SK-N-SH treated with all-trans-retinoic acid at 6 μM for 48 hours (cell line): ENCODE results near the gene GPR137B.

ENCODE experiments used
- ATAC-seq: fragments of 200-7000 bp; cut with Tn5 transposase; 3 replicates; pipeline ENCODE4 v1.9.1; 2020; ENCODE audit warnings: mild to moderate bottlenecking, moderate library complexity
- BACH2 ChIP-seq: fragments of 250-450 bp; sonication (Bioruptor Pico); IDR thresholded peaks from 2 replicates; pipeline ENCODE4 v1.9.0; 2021; ENCODE audit warnings: mild to moderate bottlenecking, borderline replicate concordance
- CSDC2 ChIP-seq: fragments of 250-450 bp; sonication (Bioruptor Pico); IDR thresholded peaks from 2 replicates; pipeline ENCODE4 v1.5.0; 2020; ENCODE audit warnings: mild to moderate bottlenecking, moderate library complexity
- ESRRG ChIP-seq: fragments of 250-450 bp; sonication (Bioruptor Pico); IDR thresholded peaks from 2 replicates; pipeline ENCODE4 v1.6.1; 2021; ENCODE audit warnings: mild to moderate bottlenecking
- GLIS3 ChIP-seq: fragments of 250-450 bp; sonication (Bioruptor Pico); IDR thresholded peaks from 2 replicates; pipeline ENCODE4 v1.5.0; 2020; ENCODE audit warnings: mild to moderate bottlenecking, moderate library complexity
- PPARA ChIP-seq: fragments of 250-450 bp; sonication (Bioruptor Pico); IDR thresholded peaks from 2 replicates; pipeline ENCODE4 v1.5.0; 2020; ENCODE audit warnings: mild to moderate bottlenecking, borderline replicate concordance
- RARB ChIP-seq: fragments of 250-450 bp; sonication (Bioruptor Pico); IDR thresholded peaks from 2 replicates; pipeline ENCODE4 v1.8.0; 2021; ENCODE audit warnings: mild to moderate bottlenecking, moderate library complexity
- SNAI2 ChIP-seq: fragments of 250-450 bp; sonication (Bioruptor Pico); IDR thresholded peaks from 2 replicates; pipeline ENCODE4 v1.5.0; 2020; ENCODE audit warnings: mild to moderate bottlenecking, moderate library complexity
- TCF4 ChIP-seq: fragments of 250-450 bp; sonication (Bioruptor Pico); IDR thresholded peaks from 2 replicates; pipeline ENCODE4 v1.8.0; 2021; ENCODE audit warnings: mild to moderate bottlenecking, moderate library complexity, borderline replicate concordance
- TOX ChIP-seq: fragments of 250-450 bp; sonication (Bioruptor Pico); IDR thresholded peaks from 2 replicates; pipeline ENCODE4 v1.8.0; 2021; ENCODE audit warnings: mild to moderate bottlenecking, moderate library complexity, borderline replicate concordance
- ZC3H10 ChIP-seq: fragments of 250-450 bp; sonication (Bioruptor Pico); IDR thresholded peaks from 2 replicates; pipeline ENCODE4 v1.5.1; 2021; ENCODE audit warnings: mild to moderate bottlenecking, moderate library complexity
- ZFP3 ChIP-seq: fragments of 250-450 bp; sonication (Bioruptor Pico); IDR thresholded peaks from 2 replicates; pipeline ENCODE4 v1.5.0; 2020; ENCODE audit warnings: mild to moderate bottlenecking, moderate library complexity
- ZFP30 ChIP-seq: fragments of 450-650 bp; formaldehyde crosslinking; IDR thresholded peaks from 2 replicates; pipeline ENCODE4 v1.5.0; 2022; ENCODE audit warnings: mild to moderate bottlenecking, moderate library complexity
- ZNF565 ChIP-seq: fragments of 450-650 bp; formaldehyde crosslinking; conservative IDR thresholded peaks from 2 replicates; pipeline ENCODE4 v1.5.0; 2020; ENCODE audit warnings: low read depth, mild to moderate bottlenecking, moderate library complexity
- TF ChIP-seq, protein P1 (sequence below): fragments of 250-450 bp; sonication (Bioruptor Pico); IDR thresholded peaks from 2 replicates; pipeline ENCODE4 v1.8.0; 2021; ENCODE audit warnings: low read depth, mild to moderate bottlenecking, moderate library complexity, borderline replicate concordance
- TF ChIP-seq, protein P2 (sequence below): fragments of 250-450 bp; sonication (Bioruptor Pico); IDR thresholded peaks from 2 replicates; pipeline ENCODE4 v1.5.1; 2021; ENCODE audit warnings: mild to moderate bottlenecking, moderate library complexity
- TF ChIP-seq, protein P3 (sequence below): fragments of 250-450 bp; sonication (Bioruptor Pico); IDR thresholded peaks from 2 replicates; pipeline ENCODE4 v1.8.0; 2020; ENCODE audit warnings: mild to moderate bottlenecking, moderate library complexity, borderline replicate concordance
- TF ChIP-seq, protein P4 (sequence below): fragments of 250-450 bp; sonication (Bioruptor Pico); IDR thresholded peaks from 2 replicates; pipeline ENCODE4 v1.5.0; 2020; ENCODE audit warnings: mild to moderate bottlenecking, moderate library complexity

The GPR137B gene

DNA sequence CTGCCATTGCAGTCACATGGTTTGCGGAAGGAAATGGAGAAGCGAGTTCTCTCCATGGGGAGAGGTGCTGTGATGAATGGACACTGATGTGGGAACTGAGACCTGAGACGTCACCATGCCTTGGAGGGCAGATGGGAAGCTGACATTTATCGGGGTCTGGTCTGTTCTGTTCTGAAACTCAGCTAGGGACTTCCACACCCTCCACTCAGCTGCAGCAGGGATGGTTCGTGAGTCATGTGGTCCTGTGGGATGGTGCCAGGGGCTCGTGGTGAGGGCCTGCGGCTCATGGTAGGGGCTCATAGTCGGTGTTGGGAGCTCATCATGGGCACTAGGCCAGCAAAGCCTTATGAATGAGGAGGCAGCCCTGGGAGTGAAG is 6.1 kb downstream of the GPR137B start:
- ATAC-seq: no peak
- TF ChIP-seq TCF4 (CRISPR knock-in tag): no peak

DNA sequence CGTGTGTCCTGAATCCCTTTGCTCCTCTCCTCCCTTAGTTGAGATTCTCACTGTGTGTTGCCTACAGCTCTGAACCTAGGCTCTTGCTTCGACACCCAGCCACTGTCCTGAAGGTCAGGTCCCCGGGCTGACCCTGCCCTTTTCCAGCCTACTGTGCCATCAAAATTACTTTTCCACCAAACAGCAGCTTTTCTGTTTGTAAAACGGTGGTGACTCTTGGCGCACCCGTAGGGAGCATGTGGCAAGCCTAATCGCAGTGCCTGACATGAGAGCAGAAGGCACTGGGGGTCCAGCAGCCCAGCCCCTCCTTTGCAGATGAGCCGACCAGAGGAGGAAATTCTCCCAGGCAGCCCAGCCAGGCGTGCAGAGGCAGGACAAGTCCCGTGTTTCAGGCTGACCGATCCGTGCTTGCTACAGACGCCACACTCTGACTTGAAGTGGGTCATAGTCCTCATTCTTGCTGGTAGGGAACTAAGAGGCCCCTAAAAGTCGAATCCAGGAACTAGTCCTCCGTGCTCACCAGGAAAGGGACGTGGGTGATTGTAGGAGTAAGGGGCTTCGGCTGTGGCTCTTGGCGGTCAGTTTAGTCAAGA is 6.8 kb downstream of the GPR137B start:
- TF ChIP-seq ZFP30 (CRISPR knock-in tag) (no peak), TOX (CRISPR knock-in tag) (no peak), ZNF565 (CRISPR knock-in tag) (no peak), CSDC2 (CRISPR knock-in tag) (no peak), ZFP3 (no peak), ESRRG (CRISPR knock-in tag) (no peak), ZC3H10 (CRISPR knock-in tag) (no peak)
- TF ChIP-seq, protein P1, sequence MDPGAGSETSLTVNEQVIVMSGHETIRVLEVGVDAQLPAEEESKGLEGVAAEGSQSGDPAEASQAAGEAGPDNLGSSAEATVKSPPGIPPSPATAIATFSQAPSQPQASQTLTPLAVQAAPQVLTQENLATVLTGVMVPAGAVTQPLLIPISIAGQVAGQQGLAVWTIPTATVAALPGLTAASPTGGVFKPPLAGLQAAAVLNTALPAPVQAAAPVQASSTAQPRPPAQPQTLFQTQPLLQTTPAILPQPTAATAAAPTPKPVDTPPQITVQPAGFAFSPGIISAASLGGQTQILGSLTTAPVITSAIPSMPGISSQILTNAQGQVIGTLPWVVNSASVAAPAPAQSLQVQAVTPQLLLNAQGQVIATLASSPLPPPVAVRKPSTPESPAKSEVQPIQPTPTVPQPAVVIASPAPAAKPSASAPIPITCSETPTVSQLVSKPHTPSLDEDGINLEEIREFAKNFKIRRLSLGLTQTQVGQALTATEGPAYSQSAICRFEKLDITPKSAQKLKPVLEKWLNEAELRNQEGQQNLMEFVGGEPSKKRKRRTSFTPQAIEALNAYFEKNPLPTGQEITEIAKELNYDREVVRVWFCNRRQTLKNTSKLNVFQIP (CRISPR knock-in tag): no peak
- TF ChIP-seq, protein P2, sequence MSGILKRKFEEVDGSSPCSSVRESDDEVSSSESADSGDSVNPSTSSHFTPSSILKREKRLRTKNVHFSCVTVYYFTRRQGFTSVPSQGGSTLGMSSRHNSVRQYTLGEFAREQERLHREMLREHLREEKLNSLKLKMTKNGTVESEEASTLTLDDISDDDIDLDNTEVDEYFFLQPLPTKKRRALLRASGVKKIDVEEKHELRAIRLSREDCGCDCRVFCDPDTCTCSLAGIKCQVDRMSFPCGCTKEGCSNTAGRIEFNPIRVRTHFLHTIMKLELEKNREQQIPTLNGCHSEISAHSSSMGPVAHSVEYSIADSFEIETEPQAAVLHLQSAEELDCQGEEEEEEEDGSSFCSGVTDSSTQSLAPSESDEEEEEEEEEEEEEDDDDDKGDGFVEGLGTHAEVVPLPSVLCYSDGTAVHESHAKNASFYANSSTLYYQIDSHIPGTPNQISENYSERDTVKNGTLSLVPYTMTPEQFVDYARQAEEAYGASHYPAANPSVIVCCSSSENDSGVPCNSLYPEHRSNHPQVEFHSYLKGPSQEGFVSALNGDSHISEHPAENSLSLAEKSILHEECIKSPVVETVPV (CRISPR knock-in tag): no peak
- TF ChIP-seq, all 23 proteins: peak for 0
- no peak for ATAC-seq

DNA sequence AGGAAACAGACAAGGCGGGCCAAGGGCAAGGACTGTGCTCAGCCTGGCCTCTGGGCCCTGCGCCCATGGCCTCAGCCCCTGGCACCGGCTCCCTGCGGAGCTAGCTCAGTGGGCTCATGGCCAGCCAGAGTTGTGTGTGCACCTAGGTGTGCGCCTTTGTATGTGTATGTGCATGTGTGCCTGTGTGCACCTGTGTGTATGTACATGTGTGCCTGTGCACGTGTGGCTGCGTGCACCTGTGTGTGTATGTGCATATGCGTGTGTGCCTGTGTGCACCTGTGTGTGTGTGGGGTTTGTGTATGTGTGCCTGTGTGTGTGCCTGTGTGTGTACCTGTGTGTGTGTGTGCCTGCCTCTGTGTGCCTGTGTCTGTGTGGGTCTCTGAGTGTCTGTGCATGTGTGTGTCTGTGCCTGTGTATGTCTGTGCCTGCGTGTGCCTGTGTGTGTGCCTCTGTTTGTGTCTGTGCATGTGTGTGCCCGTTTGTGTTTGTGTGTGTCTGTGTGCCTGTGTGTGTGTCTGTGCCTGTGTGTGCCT is 7.4 kb downstream of the GPR137B start:
- TF ChIP-seq ZNF565 (CRISPR knock-in tag) (no peak), ZFP30 (CRISPR knock-in tag) (no peak), ZFP3 (no peak), RARB (CRISPR knock-in tag) (no peak), PPARA (CRISPR knock-in tag) (no peak), BACH2 (no peak), GLIS3 (CRISPR knock-in tag) (no peak)
- TF ChIP-seq, protein P3, sequence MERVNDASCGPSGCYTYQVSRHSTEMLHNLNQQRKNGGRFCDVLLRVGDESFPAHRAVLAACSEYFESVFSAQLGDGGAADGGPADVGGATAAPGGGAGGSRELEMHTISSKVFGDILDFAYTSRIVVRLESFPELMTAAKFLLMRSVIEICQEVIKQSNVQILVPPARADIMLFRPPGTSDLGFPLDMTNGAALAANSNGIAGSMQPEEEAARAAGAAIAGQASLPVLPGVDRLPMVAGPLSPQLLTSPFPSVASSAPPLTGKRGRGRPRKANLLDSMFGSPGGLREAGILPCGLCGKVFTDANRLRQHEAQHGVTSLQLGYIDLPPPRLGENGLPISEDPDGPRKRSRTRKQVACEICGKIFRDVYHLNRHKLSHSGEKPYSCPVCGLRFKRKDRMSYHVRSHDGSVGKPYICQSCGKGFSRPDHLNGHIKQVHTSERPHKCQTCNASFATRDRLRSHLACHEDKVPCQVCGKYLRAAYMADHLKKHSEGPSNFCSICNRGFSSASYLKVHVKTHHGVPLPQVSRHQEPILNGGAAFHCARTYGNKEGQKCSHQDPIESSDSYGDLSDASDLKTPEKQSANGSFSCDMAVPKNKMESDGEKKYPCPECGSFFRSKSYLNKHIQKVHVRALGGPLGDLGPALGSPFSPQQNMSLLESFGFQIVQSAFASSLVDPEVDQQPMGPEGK (CRISPR knock-in tag): no peak
- ATAC-seq: no peak

DNA sequence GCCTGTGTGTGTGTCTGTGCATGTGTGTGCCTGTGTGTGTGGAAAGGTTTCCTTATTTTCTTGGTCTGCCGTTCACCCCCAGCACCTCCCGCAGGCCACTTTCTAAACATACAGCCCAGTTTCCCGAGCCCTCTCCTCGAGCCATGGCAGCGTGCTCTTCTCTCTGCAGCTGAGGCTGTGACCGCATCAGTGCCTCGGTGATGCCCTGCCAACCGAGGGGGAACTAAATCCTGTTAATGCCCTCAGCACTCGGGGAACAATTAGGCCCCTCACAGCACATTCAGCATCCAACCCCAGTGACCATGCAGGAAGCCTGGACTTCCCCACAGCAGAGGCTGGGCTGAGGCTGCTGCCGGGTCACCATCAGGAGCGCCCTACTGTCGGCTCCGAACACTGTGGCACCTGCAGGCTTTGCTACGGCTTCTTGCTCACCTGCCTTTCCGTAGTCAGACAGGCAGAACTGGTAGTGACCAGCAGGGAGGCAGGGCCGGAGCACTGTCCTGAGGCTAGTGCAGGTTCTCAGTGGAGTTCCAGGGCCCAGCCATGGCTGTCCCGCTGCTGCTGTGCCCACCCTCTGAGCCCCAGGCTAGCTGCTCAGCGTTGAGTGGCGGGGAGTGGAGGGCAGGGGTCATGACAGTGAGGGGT is 8.1 kb downstream of the GPR137B start:
- TF ChIP-seq TCF4 (CRISPR knock-in tag): no peak
- no peak for TF ChIP-seq BACH2
- TF ChIP-seq ZNF565 (CRISPR knock-in tag): no peak
- TF ChIP-seq, protein P3 (CRISPR knock-in tag): no peak
- no peak for TF ChIP-seq SNAI2
- TF ChIP-seq, protein P2 (CRISPR knock-in tag): no peak
- TF ChIP-seq CSDC2 (CRISPR knock-in tag): no peak
- TF ChIP-seq, protein P4, sequence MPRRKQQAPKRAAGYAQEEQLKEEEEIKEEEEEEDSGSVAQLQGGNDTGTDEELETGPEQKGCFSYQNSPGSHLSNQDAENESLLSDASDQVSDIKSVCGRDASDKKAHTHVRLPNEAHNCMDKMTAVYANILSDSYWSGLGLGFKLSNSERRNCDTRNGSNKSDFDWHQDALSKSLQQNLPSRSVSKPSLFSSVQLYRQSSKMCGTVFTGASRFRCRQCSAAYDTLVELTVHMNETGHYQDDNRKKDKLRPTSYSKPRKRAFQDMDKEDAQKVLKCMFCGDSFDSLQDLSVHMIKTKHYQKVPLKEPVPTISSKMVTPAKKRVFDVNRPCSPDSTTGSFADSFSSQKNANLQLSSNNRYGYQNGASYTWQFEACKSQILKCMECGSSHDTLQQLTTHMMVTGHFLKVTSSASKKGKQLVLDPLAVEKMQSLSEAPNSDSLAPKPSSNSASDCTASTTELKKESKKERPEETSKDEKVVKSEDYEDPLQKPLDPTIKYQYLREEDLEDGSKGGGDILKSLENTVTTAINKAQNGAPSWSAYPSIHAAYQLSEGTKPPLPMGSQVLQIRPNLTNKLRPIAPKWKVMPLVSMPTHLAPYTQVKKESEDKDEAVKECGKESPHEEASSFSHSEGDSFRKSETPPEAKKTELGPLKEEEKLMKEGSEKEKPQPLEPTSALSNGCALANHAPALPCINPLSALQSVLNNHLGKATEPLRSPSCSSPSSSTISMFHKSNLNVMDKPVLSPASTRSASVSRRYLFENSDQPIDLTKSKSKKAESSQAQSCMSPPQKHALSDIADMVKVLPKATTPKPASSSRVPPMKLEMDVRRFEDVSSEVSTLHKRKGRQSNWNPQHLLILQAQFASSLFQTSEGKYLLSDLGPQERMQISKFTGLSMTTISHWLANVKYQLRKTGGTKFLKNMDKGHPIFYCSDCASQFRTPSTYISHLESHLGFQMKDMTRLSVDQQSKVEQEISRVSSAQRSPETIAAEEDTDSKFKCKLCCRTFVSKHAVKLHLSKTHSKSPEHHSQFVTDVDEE: no peak
- TF ChIP-seq RARB (CRISPR knock-in tag): no peak
- TF ChIP-seq GLIS3 (CRISPR knock-in tag): no peak
- ATAC-seq: no peak
